Neural crest cell (in vitro differentiated cells): Measurements from ENCODE around the gene VLDLR. TPM values are rescaled to one million over a fixed set of nuclear protein-coding genes. Genes with fewer than 3 reads are reported as not detected.

ENCODE experiments used
- DNase-seq: peaks from one replicate; pipeline ENCODE4 v3.0.0; 2021; ENCODE audit warnings: low read depth, mixed read lengths, low spot score
- H3K27ac Mint-ChIP-seq: one replicate; pipeline ENCODE4 v1.8.0; 2021; ENCODE audit warnings: mild to moderate bottlenecking, mixed read lengths; ENCODE audit not compliant: unreplicated experiment
- H3K27me3 Mint-ChIP-seq: 2 replicates; pipeline ENCODE4 v1.8.0; 2021; ENCODE audit warnings: low read depth, mild to moderate bottlenecking, mixed read lengths
- H3K36me3 Mint-ChIP-seq: 2 replicates; pipeline ENCODE4 v1.8.0; 2021; ENCODE audit warnings: low read depth, mild to moderate bottlenecking, mixed read lengths
- H3K4me1 Mint-ChIP-seq: 2 replicates; pipeline ENCODE4 v1.8.0; 2021; ENCODE audit warnings: mixed read lengths
- H3K4me3 Mint-ChIP-seq: one replicate; pipeline ENCODE4 v1.8.0; 2021; ENCODE audit warnings: mild to moderate bottlenecking, mixed read lengths
- H3K9me3 Mint-ChIP-seq: 2 replicates; pipeline ENCODE4 v1.8.0; 2021; ENCODE audit warnings: mixed read lengths
- total RNA-seq: library from RNA; stranded (reverse); gene quantifications from 2 replicates; pipeline ENCODE4 v1.2.1, GENCODE V29; 2021
- TF ChIP-seq, protein P1 (sequence below): fragments of 200-600 bp; sonication (generic); conservative IDR thresholded peaks from 2 replicates; pipeline ENCODE4 v1.5.0; 2021; ENCODE audit warnings: antibody characterized with exemption, mild to moderate bottlenecking

VLDLR gene
- total RNA-seq, 1 donor from 2014 or later = 20.2 TPM

DNA sequence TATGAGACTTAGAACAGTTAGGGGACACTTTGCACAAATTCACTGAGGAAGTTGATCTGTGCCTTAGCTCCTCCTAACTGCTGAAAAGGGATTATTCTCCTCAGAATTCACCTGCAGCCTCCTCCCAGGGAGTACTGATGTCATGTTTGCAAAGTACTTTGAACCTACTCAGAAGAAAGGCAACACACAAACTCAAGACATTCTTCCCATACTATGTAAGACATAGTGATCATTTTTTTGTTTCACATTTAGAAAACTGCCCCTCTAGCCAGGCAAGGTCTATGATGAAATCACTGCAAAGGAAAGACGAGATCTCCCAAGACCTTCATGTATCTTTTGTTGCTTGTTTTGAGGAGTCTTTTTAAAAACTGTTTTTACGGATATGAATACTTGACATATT lies 10.6 kb upstream of the VLDLR start:
- TF ChIP-seq, protein P1, sequence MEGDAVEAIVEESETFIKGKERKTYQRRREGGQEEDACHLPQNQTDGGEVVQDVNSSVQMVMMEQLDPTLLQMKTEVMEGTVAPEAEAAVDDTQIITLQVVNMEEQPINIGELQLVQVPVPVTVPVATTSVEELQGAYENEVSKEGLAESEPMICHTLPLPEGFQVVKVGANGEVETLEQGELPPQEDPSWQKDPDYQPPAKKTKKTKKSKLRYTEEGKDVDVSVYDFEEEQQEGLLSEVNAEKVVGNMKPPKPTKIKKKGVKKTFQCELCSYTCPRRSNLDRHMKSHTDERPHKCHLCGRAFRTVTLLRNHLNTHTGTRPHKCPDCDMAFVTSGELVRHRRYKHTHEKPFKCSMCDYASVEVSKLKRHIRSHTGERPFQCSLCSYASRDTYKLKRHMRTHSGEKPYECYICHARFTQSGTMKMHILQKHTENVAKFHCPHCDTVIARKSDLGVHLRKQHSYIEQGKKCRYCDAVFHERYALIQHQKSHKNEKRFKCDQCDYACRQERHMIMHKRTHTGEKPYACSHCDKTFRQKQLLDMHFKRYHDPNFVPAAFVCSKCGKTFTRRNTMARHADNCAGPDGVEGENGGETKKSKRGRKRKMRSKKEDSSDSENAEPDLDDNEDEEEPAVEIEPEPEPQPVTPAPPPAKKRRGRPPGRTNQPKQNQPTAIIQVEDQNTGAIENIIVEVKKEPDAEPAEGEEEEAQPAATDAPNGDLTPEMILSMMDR = no peak
- H3K36me3 Mint-ChIP-seq = no peaks in the 10 kb centered on the region
- no peak overlapping the region for H3K27ac Mint-ChIP-seq
- H3K9me3 Mint-ChIP-seq = no peaks in the 10 kb centered on the region
- no peak for DNase-seq
- H3K27me3 Mint-ChIP-seq = no peaks in the 10 kb centered on the region
- no peak overlapping the region for H3K4me3 Mint-ChIP-seq
- H3K4me1 Mint-ChIP-seq = peaks cover 14% of the 10 kb centered on the region

DNA sequence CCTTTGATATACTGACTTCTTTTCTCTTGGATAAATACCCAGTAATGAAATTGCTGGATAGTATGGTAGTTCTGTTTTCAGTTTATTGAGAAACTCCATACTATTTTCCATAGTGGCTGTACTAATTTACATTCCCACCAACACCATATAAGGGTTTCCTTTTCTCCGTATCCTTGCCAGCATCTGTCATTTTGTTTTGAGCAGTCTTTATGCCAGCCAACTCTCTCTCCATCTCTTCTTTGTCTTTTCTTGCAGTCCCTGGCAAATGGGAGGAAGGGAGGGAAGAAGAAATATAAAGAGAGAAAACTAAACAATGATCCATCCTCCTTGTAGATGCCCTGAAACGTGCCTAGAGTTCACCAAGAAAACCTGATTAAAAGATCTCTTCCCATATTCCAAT lies 9.6 kb upstream of the VLDLR start:
- TF ChIP-seq, protein P1 = no peak
- H3K9me3 Mint-ChIP-seq = no peaks in the 10 kb centered on the region
- no peaks in the 10 kb centered on the region for H3K36me3 Mint-ChIP-seq
- H3K27me3 Mint-ChIP-seq = no peaks in the 10 kb centered on the region
- DNase-seq = no peak
- no peak overlapping the region for H3K27ac Mint-ChIP-seq
- H3K4me3 Mint-ChIP-seq = no peak overlapping the region
- H3K4me1 Mint-ChIP-seq = peaks cover 14% of the 10 kb centered on the region

DNA sequence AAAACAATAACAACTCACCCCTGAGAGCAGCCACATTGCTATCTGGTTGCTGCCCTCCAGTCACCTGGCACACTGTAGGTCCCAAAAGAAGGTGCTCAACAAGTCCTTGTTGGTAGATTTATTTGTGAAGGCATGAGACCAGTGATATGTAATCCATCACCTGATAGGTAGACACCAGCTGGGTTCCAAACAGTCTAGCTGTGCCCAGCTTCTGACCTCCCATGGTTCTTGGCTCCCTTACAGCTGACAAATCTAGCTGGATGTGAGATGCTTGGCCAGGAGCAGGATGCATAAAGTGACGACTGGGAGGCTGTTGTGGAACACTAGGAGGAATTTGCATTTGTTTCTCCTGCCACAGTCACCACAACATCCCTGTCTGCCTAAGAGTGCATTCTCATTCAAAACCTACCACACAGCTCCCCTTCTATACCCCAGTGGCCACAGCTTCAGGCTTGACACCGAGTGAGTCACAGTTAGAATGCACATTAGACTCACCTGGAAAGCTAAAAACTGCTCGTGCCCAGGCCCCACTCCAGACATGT lies 7.8 kb upstream of the VLDLR start:
- DNase-seq = no peak
- peaks cover 4% of the 10 kb centered on the region for H3K9me3 Mint-ChIP-seq
- H3K27me3 Mint-ChIP-seq = no peaks in the 10 kb centered on the region
- peaks cover 14% of the 10 kb centered on the region for H3K4me1 Mint-ChIP-seq
- H3K4me3 Mint-ChIP-seq = no peak overlapping the region
- H3K27ac Mint-ChIP-seq = no peak overlapping the region
- peaks cover 6% of the 10 kb centered on the region for H3K36me3 Mint-ChIP-seq
- TF ChIP-seq, protein P1 = no peak

DNA sequence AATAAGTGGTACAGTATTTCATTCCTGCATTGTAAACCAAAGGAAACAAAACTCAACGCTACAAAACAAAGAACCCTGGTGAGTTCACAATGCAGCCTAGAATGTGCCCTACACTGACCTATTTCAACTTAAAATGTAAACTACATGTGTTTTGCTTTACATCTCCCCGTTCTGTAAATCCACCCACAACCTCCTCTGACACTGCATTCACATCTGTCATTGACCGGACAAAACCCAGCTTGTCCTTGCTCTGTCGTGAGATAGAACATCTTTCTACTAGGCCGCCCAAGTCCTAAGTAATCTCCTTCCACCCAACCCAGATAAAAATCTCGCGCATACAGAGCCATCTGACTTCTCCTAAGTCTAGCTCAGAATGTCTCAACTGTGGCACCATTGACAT lies 6.1 kb upstream of the VLDLR start:
- Mint-ChIP-seq H3K27ac (no peak overlapping the region), H3K4me3 (no peak overlapping the region), H3K9me3 (peaks cover 4% of the 10 kb centered on the region), H3K36me3 (peaks cover 6% of the 10 kb centered on the region), H3K4me1 (peaks cover 20% of the 10 kb centered on the region), H3K27me3 (peaks cover 12% of the 10 kb centered on the region)
- no peak for DNase-seq
- TF ChIP-seq, protein P1 = no peak

DNA sequence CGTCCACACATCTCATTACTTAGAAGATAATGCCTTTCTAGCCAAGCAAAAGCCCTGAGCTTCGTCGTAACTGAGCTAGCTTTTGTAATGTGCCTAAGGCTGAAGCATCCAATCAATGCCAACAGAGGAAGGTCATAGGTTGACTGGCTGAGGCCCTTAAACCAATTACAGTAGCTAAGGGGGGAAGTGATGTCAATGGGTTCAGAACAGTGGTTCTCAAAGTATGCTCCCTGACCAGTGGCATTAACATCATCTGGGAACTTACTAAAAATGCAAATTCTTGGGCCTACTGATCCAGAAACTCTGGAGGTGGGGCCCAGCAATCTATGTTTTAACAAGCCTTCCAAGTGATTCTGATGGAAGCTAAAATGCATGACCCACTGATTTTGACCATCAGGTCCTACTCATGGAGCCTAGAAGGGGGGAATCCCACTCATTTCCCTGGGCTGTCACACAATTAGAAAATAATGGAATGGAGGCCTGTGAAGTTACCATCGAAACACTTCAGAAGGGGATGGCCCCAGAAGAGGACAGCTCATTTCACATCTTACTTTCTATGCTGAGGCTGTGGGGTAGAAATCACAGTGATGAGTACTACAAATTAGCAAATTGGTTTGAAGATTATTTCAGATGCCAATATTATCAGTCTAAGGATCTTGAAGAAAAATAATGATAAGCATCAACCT lies 4.8 kb upstream of the VLDLR start:
- peaks cover 17% of the 10 kb centered on the region for H3K27me3 Mint-ChIP-seq
- TF ChIP-seq, protein P1 = no peak
- peaks cover 6% of the 10 kb centered on the region for H3K36me3 Mint-ChIP-seq
- peaks cover 26% of the 10 kb centered on the region for H3K4me1 Mint-ChIP-seq
- peaks cover 4% of the 10 kb centered on the region for H3K9me3 Mint-ChIP-seq
- no peak overlapping the region for H3K27ac Mint-ChIP-seq
- no peak overlapping the region for H3K4me3 Mint-ChIP-seq
- DNase-seq = no peak
